ENCODE results near the gene FEZF2. TPM values are rescaled to one million over a fixed set of nuclear protein-coding genes. Genes with fewer than 3 reads are reported as not detected.

FEZF2 gene
- total RNA-seq, 1 experiment from 2014 or later = not detected

DNA sequence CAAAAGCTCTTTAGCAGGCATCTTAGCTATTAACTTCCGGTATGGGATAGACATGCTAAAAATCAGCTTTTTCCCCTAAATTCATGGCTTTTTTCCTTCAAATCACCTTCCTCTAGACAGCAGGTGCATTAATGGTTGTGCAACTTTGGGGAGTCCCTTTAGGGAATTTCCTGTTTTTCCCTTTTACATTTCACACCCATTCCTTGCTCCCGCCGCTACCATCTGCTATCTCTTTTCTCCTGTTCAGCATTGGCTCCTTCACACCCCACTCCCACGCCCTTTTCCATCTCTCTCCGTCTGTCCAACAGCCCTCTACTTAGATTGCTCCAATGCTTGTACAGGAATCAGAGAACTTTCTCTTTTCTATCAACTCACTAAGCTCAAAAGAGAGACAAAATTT lies 43.4 kb downstream of the FEZF2 start:
- DNase-seq (ENCODE audit: low read depth) = no peak

DNA sequence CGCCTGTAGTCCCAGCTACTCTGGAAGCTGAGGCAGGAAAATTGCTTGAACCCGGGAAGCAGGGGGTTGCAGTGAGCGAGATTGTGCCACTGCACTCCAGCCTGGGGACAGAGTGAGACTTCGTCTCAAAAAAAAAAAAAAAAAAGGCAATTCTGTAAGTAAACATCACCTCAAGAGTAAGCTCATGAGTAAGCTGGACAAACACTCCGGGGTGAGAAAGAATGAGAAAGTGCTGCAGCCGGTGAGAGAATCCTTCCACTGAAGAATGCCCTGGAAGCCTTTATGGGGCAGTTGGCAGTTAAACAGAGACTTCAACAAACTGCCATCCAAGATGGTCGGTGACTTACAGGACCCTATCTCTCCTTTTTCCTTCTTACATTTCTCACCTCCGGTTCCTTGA lies 47.5 kb downstream of the FEZF2 start:
- no peak for DNase-seq (ENCODE audit: low read depth)

DNA sequence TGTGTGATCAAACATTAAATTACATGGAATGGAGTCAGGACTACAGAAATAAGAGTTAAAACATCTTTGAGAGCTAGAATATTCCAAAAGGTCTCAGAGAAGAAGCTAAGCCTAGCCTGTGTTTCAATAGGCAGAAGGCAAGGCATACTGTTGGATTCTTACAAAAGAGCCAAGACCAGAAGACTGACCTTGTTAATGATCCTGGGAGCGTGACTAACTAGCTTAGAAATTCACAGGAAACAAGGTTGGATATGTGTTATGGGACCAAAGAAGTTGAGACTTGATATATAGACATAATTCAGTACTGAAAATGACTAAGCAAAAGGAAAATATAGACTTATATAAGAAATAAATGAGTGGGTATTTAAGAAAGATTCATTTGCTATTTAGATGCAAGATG lies 50.1 kb downstream of the FEZF2 start:
- DNase-seq (ENCODE audit: low read depth) = no peak

Data from Daoy (cell line).